NCI-H128 (cell line): Measurements from ENCODE around the gene C16orf87.

Experiments
- DNase-seq: peaks from one replicate; lab custom pipeline; 2025; ENCODE audit not compliant: unreplicated experiment; lab: John Stamatoyannopoulos, UW

Gene C16orf87

GRCh38 chr16:46757339-46758050, 73.5 kb downstream of the C16orf87 start:
- no peak for DNase-seq

GRCh38 chr16:46756772-46757171, 74.2 kb downstream of the C16orf87 start:
- DNase-seq, result no peak

- DNase-seq, result no peak
Measured at GRCh38 chr16:46753015-46753414, 78.0 kb downstream of the C16orf87 start.

GRCh38 chr16:46751381-46751780, 79.6 kb downstream of the C16orf87 start:
- no peak for DNase-seq

GRCh38 chr16:46748775-46749705, 81.9 kb downstream of the C16orf87 start:
- DNase-seq, result no peak

- DNase-seq, result no peak
Measured at GRCh38 chr16:46747777-46748651, 83.0 kb downstream of the C16orf87 start, which contains the start of gene MYLK3. Gene MYLK3, minus strand, starts transcription at chr16:46748344. Its CDS starts 151 bp downstream, at chr16:46748193.

GRCh38 chr16:46746821-46747776, 83.9 kb downstream of the C16orf87 start:
- DNase-seq, result no peak
